Measurements from ENCODE around the gene CREG1. TPM values are rescaled to one million over a fixed set of nuclear protein-coding genes. Genes with fewer than 3 reads are reported as not detected.

CREG1 gene
- total RNA-seq (2014; rRNA removed): 55.7 and 63.9 TPM in 2 replicates
- percentile 52 among the genes with signal in this experiment for Bru-seq, nascent RNA
- BruChase-seq, experiment 1, labeled RNA remaining after a 6-hour chase: percentile 56 among the genes with signal in this experiment
- percentile 56 among the genes with signal in this experiment for BruChase-seq, experiment 2, labeled RNA remaining after a 2-hour chase
- long read RNA-seq, transcript CREG1-201 (4 exons, 1,974 nt): major isoform, 244 of 249 reads
- long read RNA-seq, partial matches to known transcripts: 1 of 249 reads
- long read RNA-seq, other reads (novel, unspliced or antisense): 4 of 249 reads

GRCh38 chr1:167553136-167554027 is at the start of gene CREG1:
Gene CREG1, minus strand, starts transcription at chr1:167553762.
- H4K20me1 ChIP-seq (ENCODE audit: low read length): no peaks in the 10 kb centered on the region
- peaks cover 19% of the 10 kb centered on the region for H3K79me2 ChIP-seq (ENCODE audit: low read length)
- peak within 1 kb of the TSS; percentile 74 for H3K4me3 ChIP-seq (ENCODE audit: low read length)
- H3F3A ChIP-seq (ENCODE audit: low read length, unreplicated experiment): no peaks in the 10 kb centered on the region
- peak within 1 kb of the TSS; percentile 92 for H3K4me2 ChIP-seq (ENCODE audit: low read length)
- intact Hi-C loops (cut with micrococcal nuclease): loop anchor here (5.0 kb wide), 1 partner anchor 151 kb away; no protein-coding TSS in a partner anchor
- CTCF ChIA-PET: interaction anchor here (0.6 to 0.9 kb wide), 5 partner anchors 152 to 428 kb away, joined by 3 to 16 read pairs (median 6); partner anchors contain the start of gene POU2F1
- BruUV-seq (replicated peaks): no TSS peak
- peak within 1 kb of the TSS; percentile 64 for H3K9ac ChIP-seq (ENCODE audit: low read length)
- TF ChIP-seq EZH2phosphoT487 (IDR thresholded peaks at IDR 0.05; ENCODE audit: borderline replicate concordance, low read length) (no peak), EZH2 (IDR thresholded peaks at IDR 0.05; ENCODE audit: low read length, unreplicated experiment) (no peak), CTCF (conservative IDR thresholded peaks at IDR 0.05; ENCODE audit: low read depth, low read length) (no peak)
- POLR2A ChIA-PET (ENCODE audit: unreplicated experiment): interaction anchor here (0.5 to 1.0 kb wide), 8 partner anchors 12 to 702 kb away, joined by 3 to 11 read pairs (median 6); partner anchors contain the start of gene POU2F1
- ATAC-seq (peak; percentile 99), DNase-seq (peak; percentile 97)
- peak within 1 kb of the TSS; percentile 97 for H2AFZ ChIP-seq (ENCODE audit: low read length)
- H3K27me3 ChIP-seq (ENCODE audit: low read length): no peaks in the 10 kb centered on the region
- H3K36me3 ChIP-seq (ENCODE audit: low read depth, low read length): no peaks in the 10 kb centered on the region
- H3K9me3 ChIP-seq (ENCODE audit: low read length): no peaks in the 10 kb centered on the region
- H3K27ac ChIP-seq (ENCODE audit: low read length): no peak within 1 kb of the TSS
- H3K4me1 ChIP-seq (ENCODE audit: insufficient read depth, low read length): peaks cover 14% of the 10 kb centered on the region; the same call in 1 of the 2 replicates
- H3K9me2 ChIP-seq (replicated peaks; ENCODE audit: low read length): no peaks in the 10 kb centered on the region

DNA sequence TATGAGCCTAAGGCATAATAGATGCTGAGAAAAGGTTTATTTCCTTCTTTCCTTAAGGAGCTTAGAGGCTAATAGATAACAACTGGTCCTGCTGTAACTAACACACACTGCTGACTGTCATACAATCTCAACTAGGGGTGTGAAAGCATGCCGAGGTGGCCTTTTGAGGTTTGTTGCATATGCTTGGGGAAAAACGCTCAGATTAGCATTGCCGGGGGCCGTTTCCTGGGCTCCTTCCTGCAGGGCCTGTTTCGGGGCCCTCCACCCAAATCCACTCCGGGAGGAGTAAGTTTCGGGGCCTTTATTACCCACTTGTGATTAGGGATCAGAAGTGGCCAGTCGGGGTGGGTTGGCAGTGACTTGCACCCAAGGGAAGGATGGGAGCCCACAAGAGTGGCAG is 49.3 kb upstream of the CREG1 start:
- BruUV-seq (replicated peaks): no TSS peak
- intact Hi-C loops (cut with micrococcal nuclease): no loop called here
- no peaks in the 10 kb centered on the region for H3K36me3 ChIP-seq (ENCODE audit: low read depth, low read length)
- ATAC-seq (no peak), DNase-seq (no peak)
- no peak overlapping the region for H3K27ac ChIP-seq (ENCODE audit: low read length)
- no peaks in the 10 kb centered on the region for H3K27me3 ChIP-seq (ENCODE audit: low read length)
- no peak overlapping the region for H2AFZ ChIP-seq (ENCODE audit: low read length)
- H3K4me3 ChIP-seq (ENCODE audit: low read length): no peak overlapping the region
- ChIA-PET CTCF (no interaction called here), POLR2A (ENCODE audit: unreplicated experiment) (no interaction called here)
- no peaks in the 10 kb centered on the region for H3K4me1 ChIP-seq (ENCODE audit: insufficient read depth, low read length)
- H3K9me2 ChIP-seq (replicated peaks; ENCODE audit: low read length): no peaks in the 10 kb centered on the region
- TF ChIP-seq EZH2 (IDR thresholded peaks at IDR 0.05; ENCODE audit: low read length, unreplicated experiment) (no peak), CTCF (conservative IDR thresholded peaks at IDR 0.05; ENCODE audit: low read depth, low read length) (no peak), EZH2phosphoT487 (IDR thresholded peaks at IDR 0.05; ENCODE audit: borderline replicate concordance, low read length) (no peak)
- no peak overlapping the region for H3K4me2 ChIP-seq (ENCODE audit: low read length)
- H3K79me2 ChIP-seq (ENCODE audit: low read length): no peaks in the 10 kb centered on the region
- H3K9ac ChIP-seq (ENCODE audit: low read length): no peak overlapping the region
- H3F3A ChIP-seq (ENCODE audit: low read length, unreplicated experiment): no peaks in the 10 kb centered on the region
- H3K9me3 ChIP-seq (ENCODE audit: low read length): 0 out of 2 replicates have a peak, but pooled peaks cover 4% of the 10 kb centered on the region
- no peaks in the 10 kb centered on the region for H4K20me1 ChIP-seq (ENCODE audit: low read length)

All from PC-3 (cell line).